ENCODE results near the gene CLDN12.
A peak's percentile ranks its signal among the peaks of the same experiment; 100 is the strongest.

Gene CLDN12

DNA sequence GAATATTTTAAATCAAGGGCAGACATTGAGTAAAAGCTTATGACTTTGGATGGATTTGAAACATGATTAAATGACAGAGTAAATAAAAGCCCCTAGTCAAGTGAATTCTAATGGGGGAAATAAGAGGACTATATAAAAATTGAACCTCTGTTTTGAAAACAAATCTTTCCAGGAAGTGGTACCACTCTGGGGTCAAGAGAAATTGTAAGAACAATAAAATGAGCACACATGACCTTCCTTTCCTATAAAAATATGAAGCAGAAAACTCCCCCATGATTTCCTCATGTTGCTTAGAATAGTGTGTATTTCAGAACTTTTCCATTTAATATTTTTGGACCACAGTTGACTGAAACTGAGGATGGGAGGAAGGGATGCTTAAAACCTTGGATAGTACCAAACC is 12.3 kb upstream of the CLDN12 start:
- no peak overlapping the region for H2BK120ac ChIP-seq (ENCODE audit: low read depth, low read length)
- no peaks in the 10 kb centered on the region for H3K27me3 ChIP-seq (ENCODE audit: insufficient read depth, low read length, poor library complexity)
- H4K5ac ChIP-seq (ENCODE audit: low read length) = no peak overlapping the region
- DNase-seq = no peak
- no peak overlapping the region for H3K4ac ChIP-seq (ENCODE audit: low read depth, low read length)
- H3K4me3 ChIP-seq (ENCODE audit: low read length) = no peak overlapping the region
- H3K9ac ChIP-seq (ENCODE audit: low read length) = no peak overlapping the region
- H3K23ac ChIP-seq (ENCODE audit: low read length) = no peak overlapping the region
- H4K8ac ChIP-seq (ENCODE audit: low read depth, low read length) = no peak overlapping the region
- no peak overlapping the region for H3K27ac ChIP-seq (ENCODE audit: low read depth, low read length)
- H3K4me2 ChIP-seq (ENCODE audit: low read length) = no peak overlapping the region
- no peak overlapping the region for H2BK5ac ChIP-seq (ENCODE audit: low read length)
- no peak overlapping the region for H2BK15ac ChIP-seq (replicated peaks; ENCODE audit: low read depth)
- no peaks in the 10 kb centered on the region for H3K79me1 ChIP-seq (ENCODE audit: low read length)
- H3K18ac ChIP-seq (ENCODE audit: low read length) = no peak overlapping the region
- no peak overlapping the region for H2AK5ac ChIP-seq (ENCODE audit: low read length)
- no peaks in the 10 kb centered on the region for H3K4me1 ChIP-seq (ENCODE audit: control insufficient read depth, low read depth, low read length)
- no peaks in the 10 kb centered on the region for H3K36me3 ChIP-seq (ENCODE audit: control insufficient read depth, insufficient read depth, low read length)
- H3K79me2 ChIP-seq (ENCODE audit: control insufficient read depth, insufficient read depth, low read length) = no peaks in the 10 kb centered on the region
- H3K56ac ChIP-seq (ENCODE audit: low read length) = no peak overlapping the region

DNA sequence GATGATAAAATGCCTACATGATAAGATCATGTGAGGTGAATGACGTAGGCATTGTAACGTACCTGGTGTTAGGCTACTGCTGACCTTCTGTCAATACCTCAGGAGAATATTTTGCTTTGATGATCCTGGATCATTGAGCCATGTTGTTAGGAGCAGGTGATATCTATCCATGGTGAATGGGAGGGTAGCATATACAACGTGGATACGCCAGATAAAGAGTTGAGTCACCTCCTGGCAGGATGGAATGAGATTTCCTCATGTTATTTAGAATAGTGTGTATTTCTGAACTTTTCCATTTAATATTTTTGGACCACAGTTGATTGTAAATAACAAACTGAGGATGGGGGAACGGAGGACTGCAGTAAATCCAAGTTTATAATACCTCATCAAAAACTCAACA is 11.8 kb upstream of the CLDN12 start:
- H3K79me2 ChIP-seq (ENCODE audit: control insufficient read depth, insufficient read depth, low read length) = no peaks in the 10 kb centered on the region
- no peak overlapping the region for H3K18ac ChIP-seq (ENCODE audit: low read length)
- no peak overlapping the region for H3K56ac ChIP-seq (ENCODE audit: low read length)
- no peaks in the 10 kb centered on the region for H3K36me3 ChIP-seq (ENCODE audit: control insufficient read depth, insufficient read depth, low read length)
- H3K27ac ChIP-seq (ENCODE audit: low read depth, low read length) = no peak overlapping the region
- H4K8ac ChIP-seq (ENCODE audit: low read depth, low read length) = no peak overlapping the region
- no CpG with 5 or more reads among the region's 5 CpGs for WGBS (ENCODE audit: extremely low coverage, insufficient coverage, low lambda C conversion rate)
- no peaks in the 10 kb centered on the region for H3K27me3 ChIP-seq (ENCODE audit: insufficient read depth, low read length, poor library complexity)
- H3K4me2 ChIP-seq (ENCODE audit: low read length) = no peak overlapping the region
- no peak overlapping the region for H3K9ac ChIP-seq (ENCODE audit: low read length)
- H3K23ac ChIP-seq (ENCODE audit: low read length) = no peak overlapping the region
- no peak overlapping the region for H4K5ac ChIP-seq (ENCODE audit: low read length)
- H3K4me3 ChIP-seq (ENCODE audit: low read length) = no peak overlapping the region
- H3K4me1 ChIP-seq (ENCODE audit: control insufficient read depth, low read depth, low read length) = no peaks in the 10 kb centered on the region
- H2AK5ac ChIP-seq (ENCODE audit: low read length) = no peak overlapping the region
- no peak overlapping the region for H2BK120ac ChIP-seq (ENCODE audit: low read depth, low read length)
- no peak overlapping the region for H2BK15ac ChIP-seq (replicated peaks; ENCODE audit: low read depth)
- no peak overlapping the region for H3K4ac ChIP-seq (ENCODE audit: low read depth, low read length)
- H3K79me1 ChIP-seq (ENCODE audit: low read length) = no peaks in the 10 kb centered on the region
- no peak for DNase-seq
- no peak overlapping the region for H2BK5ac ChIP-seq (ENCODE audit: low read length)

DNA sequence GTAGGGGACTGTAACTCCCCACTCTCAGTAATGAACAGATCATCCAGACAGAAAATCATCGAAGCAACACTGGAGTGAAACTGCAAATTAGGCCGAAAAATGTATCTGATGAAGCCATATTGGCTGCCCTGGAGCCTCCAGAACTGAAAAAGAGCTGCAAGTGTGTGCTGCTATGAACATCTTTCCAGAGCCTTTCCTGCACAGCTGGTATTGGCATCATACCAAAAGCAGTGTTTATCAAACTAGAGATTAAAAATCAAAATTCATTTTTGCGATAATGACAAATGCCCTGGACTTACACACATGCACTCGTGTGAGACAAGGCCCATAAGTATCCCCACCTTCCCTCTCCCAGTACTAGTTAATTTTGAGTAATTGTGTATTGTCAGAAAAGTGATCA is 6.8 kb upstream of the CLDN12 start:
- WGBS (ENCODE audit: extremely low coverage, insufficient coverage, low lambda C conversion rate) = no CpG with 5 or more reads among the region's 4 CpGs
- no peaks in the 10 kb centered on the region for H3K36me3 ChIP-seq (ENCODE audit: control insufficient read depth, insufficient read depth, low read length)

DNA sequence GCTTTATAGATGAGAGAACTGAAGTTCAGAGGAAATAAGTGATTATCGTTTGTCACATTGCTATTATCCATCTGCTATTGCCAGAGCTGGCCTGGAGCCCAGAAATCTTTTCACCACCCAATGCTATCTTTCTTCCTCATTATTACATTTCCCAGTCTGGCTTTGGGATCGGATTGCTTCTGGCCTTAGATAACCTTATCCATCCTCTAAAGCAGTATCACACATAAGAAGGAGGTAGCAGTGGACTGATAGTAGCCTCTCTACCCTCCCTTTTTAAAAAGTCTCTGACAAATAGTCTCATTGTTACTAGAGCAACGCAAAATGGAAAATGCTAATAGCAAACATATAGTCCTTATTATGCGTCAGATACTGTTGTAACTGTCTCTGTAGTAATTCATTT is 1.3 kb upstream of the CLDN12 start:
- no peak overlapping the region for H3K9ac ChIP-seq (ENCODE audit: low read length)
- H3K27me3 ChIP-seq (ENCODE audit: insufficient read depth, low read length, poor library complexity) = no peaks in the 10 kb centered on the region
- H3K36me3 ChIP-seq (ENCODE audit: control insufficient read depth, insufficient read depth, low read length) = no peaks in the 10 kb centered on the region
- H3K4me2 ChIP-seq (ENCODE audit: low read length) = no peak overlapping the region
- no peak overlapping the region for H3K23ac ChIP-seq (ENCODE audit: low read length)
- no peak overlapping the region for H4K5ac ChIP-seq (ENCODE audit: low read length)
- H3K27ac ChIP-seq (ENCODE audit: low read depth, low read length) = no peak overlapping the region
- H3K56ac ChIP-seq (ENCODE audit: low read length) = no peak overlapping the region
- no CpG with 5 or more reads among the region's 4 CpGs for WGBS (ENCODE audit: extremely low coverage, insufficient coverage, low lambda C conversion rate)
- DNase-seq = peak; percentile 34
- H3K4me1 ChIP-seq (ENCODE audit: control insufficient read depth, low read depth, low read length) = no peaks in the 10 kb centered on the region
- no peak overlapping the region for H4K8ac ChIP-seq (ENCODE audit: low read depth, low read length)
- H2BK120ac ChIP-seq (ENCODE audit: low read depth, low read length) = no peak overlapping the region
- H3K4ac ChIP-seq (ENCODE audit: low read depth, low read length) = no peak overlapping the region
- peaks cover 2% of the 10 kb centered on the region for H3K79me2 ChIP-seq (ENCODE audit: control insufficient read depth, insufficient read depth, low read length)
- H3K18ac ChIP-seq (ENCODE audit: low read length) = no peak overlapping the region
- H2AK5ac ChIP-seq (ENCODE audit: low read length) = no peak overlapping the region
- H3K79me1 ChIP-seq (ENCODE audit: low read length) = peaks cover 3% of the 10 kb centered on the region
- no peak overlapping the region for H3K4me3 ChIP-seq (ENCODE audit: low read length)
- no peak overlapping the region for H2BK5ac ChIP-seq (ENCODE audit: low read length)
- no peak overlapping the region for H2BK15ac ChIP-seq (replicated peaks; ENCODE audit: low read depth)

More for the DNA sequence above, 6.8 kb upstream of the CLDN12 start:
- H3K4me2 ChIP-seq (ENCODE audit: low read length) = no peak overlapping the region
- no peak overlapping the region for H4K8ac ChIP-seq (ENCODE audit: low read depth, low read length)
- no peak for DNase-seq
- no peak overlapping the region for H2BK5ac ChIP-seq (ENCODE audit: low read length)
- H3K79me1 ChIP-seq (ENCODE audit: low read length) = no peaks in the 10 kb centered on the region
- H3K4me3 ChIP-seq (ENCODE audit: low read length) = no peak overlapping the region
- no peak overlapping the region for H2BK15ac ChIP-seq (replicated peaks; ENCODE audit: low read depth)
- no peak overlapping the region for H3K27ac ChIP-seq (ENCODE audit: low read depth, low read length)
- no peak overlapping the region for H3K4ac ChIP-seq (ENCODE audit: low read depth, low read length)
- no peak overlapping the region for H4K5ac ChIP-seq (ENCODE audit: low read length)
- H3K23ac ChIP-seq (ENCODE audit: low read length) = no peak overlapping the region
- H3K79me2 ChIP-seq (ENCODE audit: control insufficient read depth, insufficient read depth, low read length) = no peaks in the 10 kb centered on the region
- no peaks in the 10 kb centered on the region for H3K27me3 ChIP-seq (ENCODE audit: insufficient read depth, low read length, poor library complexity)
- H3K4me1 ChIP-seq (ENCODE audit: control insufficient read depth, low read depth, low read length) = no peaks in the 10 kb centered on the region
- H2AK5ac ChIP-seq (ENCODE audit: low read length) = no peak overlapping the region
- no peak overlapping the region for H3K56ac ChIP-seq (ENCODE audit: low read length)
- no peak overlapping the region for H2BK120ac ChIP-seq (ENCODE audit: low read depth, low read length)
- no peak overlapping the region for H3K18ac ChIP-seq (ENCODE audit: low read length)
- H3K9ac ChIP-seq (ENCODE audit: low read length) = no peak overlapping the region

DNA sequence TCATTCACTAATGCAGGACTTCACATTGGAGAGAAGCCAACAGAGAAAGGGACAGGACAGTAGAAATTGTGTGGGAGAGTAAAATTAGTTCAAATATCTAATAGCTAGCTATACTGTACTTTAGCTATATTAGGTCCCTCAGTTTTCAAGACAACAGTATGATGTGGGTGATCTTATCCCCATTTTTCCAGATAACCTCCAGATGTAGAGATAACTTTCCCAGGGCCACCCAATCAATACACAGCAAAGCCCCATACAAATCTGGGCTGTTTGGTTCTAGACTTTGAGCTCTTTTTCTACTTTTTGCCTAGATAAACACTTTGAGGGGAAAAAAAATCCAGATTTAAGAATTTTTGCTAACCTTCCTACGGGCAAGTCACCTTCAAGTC is 482 bp upstream of the CLDN12 start:
- WGBS (ENCODE audit: extremely low coverage, insufficient coverage, low lambda C conversion rate) = no CpG with 5 or more reads among the region's 1 CpG
- Histone ChIP-seq H2BK120ac (ENCODE audit: low read depth, low read length) (no peak overlapping the region), H3K79me1 (ENCODE audit: low read length) (peaks cover 3% of the 10 kb centered on the region), H3K23ac (ENCODE audit: low read length) (no peak overlapping the region), H3K27ac (ENCODE audit: low read depth, low read length) (no peak overlapping the region), H3K4me2 (ENCODE audit: low read length) (peak overlapping the region; percentile 23), H2AK5ac (ENCODE audit: low read length) (no peak overlapping the region), H3K79me2 (ENCODE audit: control insufficient read depth, insufficient read depth, low read length) (peaks cover 2% of the 10 kb centered on the region), H3K56ac (ENCODE audit: low read length) (no peak overlapping the region), H4K5ac (ENCODE audit: low read length) (no peak overlapping the region), H3K18ac (ENCODE audit: low read length) (no peak overlapping the region), H3K36me3 (ENCODE audit: control insufficient read depth, insufficient read depth, low read length) (no peaks in the 10 kb centered on the region), H3K4me3 (ENCODE audit: low read length) (no peak overlapping the region), H2BK5ac (ENCODE audit: low read length) (no peak overlapping the region), H3K4me1 (ENCODE audit: control insufficient read depth, low read depth, low read length) (no peaks in the 10 kb centered on the region), H4K8ac (ENCODE audit: low read depth, low read length) (no peak overlapping the region), H3K4ac (ENCODE audit: low read depth, low read length) (no peak overlapping the region), H3K9ac (ENCODE audit: low read length) (peak overlapping the region; percentile 32), H2BK15ac (replicated peaks; ENCODE audit: low read depth) (no peak overlapping the region), H3K27me3 (ENCODE audit: insufficient read depth, low read length, poor library complexity) (no peaks in the 10 kb centered on the region)
- no peak for DNase-seq

DNA sequence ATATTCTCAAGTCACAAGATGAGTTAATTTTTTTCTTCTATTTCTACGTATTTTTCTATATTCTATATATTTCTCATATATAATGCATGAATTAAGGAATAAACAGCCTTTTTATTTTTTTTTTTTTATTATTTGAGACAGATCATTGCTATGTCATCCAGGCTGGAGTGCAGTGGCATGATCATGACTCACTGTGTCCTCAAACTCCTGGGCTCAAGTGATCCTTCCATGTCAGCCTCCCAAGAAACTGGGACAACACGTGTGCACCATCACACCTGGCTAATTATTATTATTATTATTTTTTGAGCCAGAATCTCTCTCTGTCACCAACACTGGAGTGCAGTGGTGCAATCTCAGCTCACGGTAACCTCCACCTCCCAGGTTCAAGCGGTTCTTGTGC is 1.5 kb downstream of the CLDN12 start:
- H3K23ac ChIP-seq (ENCODE audit: low read length) = no peak overlapping the region

More for the DNA sequence above, 1.5 kb downstream of the CLDN12 start:
- Histone ChIP-seq H2BK15ac (replicated peaks; ENCODE audit: low read depth) (no peak overlapping the region), H3K9ac (ENCODE audit: low read length) (no peak overlapping the region), H3K4me3 (ENCODE audit: low read length) (no peak overlapping the region), H3K4me1 (ENCODE audit: control insufficient read depth, low read depth, low read length) (no peaks in the 10 kb centered on the region), H3K27ac (ENCODE audit: low read depth, low read length) (no peak overlapping the region), H3K18ac (ENCODE audit: low read length) (no peak overlapping the region), H3K79me2 (ENCODE audit: control insufficient read depth, insufficient read depth, low read length) (peaks cover 2% of the 10 kb centered on the region), H3K4ac (ENCODE audit: low read depth, low read length) (no peak overlapping the region), H3K56ac (ENCODE audit: low read length) (no peak overlapping the region), H2BK5ac (ENCODE audit: low read length) (no peak overlapping the region), H3K27me3 (ENCODE audit: insufficient read depth, low read length, poor library complexity) (no peaks in the 10 kb centered on the region), H2BK120ac (ENCODE audit: low read depth, low read length) (no peak overlapping the region), H3K36me3 (ENCODE audit: control insufficient read depth, insufficient read depth, low read length) (no peaks in the 10 kb centered on the region), H3K4me2 (ENCODE audit: low read length) (no peak overlapping the region), H2AK5ac (ENCODE audit: low read length) (no peak overlapping the region), H4K8ac (ENCODE audit: low read depth, low read length) (no peak overlapping the region), H3K79me1 (ENCODE audit: low read length) (peaks cover 3% of the 10 kb centered on the region), H4K5ac (ENCODE audit: low read length) (no peak overlapping the region)
- DNase-seq = no peak
- WGBS (ENCODE audit: extremely low coverage, insufficient coverage, low lambda C conversion rate) = 100% methylated on average over 1 of the region's 4 CpGs
